ENCODE results near the gene DPAGT1.

DPAGT1 gene

GRCh38 chr11:119101759-119102423, at the start of gene DPAGT1:
DPAGT1 (minus strand) TSS chr11:119101853; CDS start chr11:119101655, 198 bp downstream.
- no peak for TF ChIP-seq CTCF (IDR thresholded peaks at IDR 0.05; ENCODE audit: low read length, missing control alignments)
- peak within 1 kb of the TSS; percentile 88 for H3K4me3 ChIP-seq (replicated peaks; ENCODE audit: low read depth, low read length)
- peak; percentile 98 for DNase-seq (ENCODE audit: low read depth)

- TF ChIP-seq CTCF (IDR thresholded peaks at IDR 0.05; ENCODE audit: low read length, missing control alignments), result no peak
- H3K4me3 ChIP-seq (replicated peaks; ENCODE audit: low read depth, low read length), result peak overlapping the region; percentile 56
- DNase-seq (ENCODE audit: low read depth), result no peak
Observed at GRCh38 chr11:119149786-119150275, 48.2 kb upstream of the DPAGT1 start.

- TF ChIP-seq CTCF (IDR thresholded peaks at IDR 0.05; ENCODE audit: low read length, missing control alignments), result no peak
- H3K4me3 ChIP-seq (replicated peaks; ENCODE audit: low read depth, low read length), result peak within 1 kb of the TSS; percentile 56
Observed at GRCh38 chr11:119149018-119149785, 47.5 kb upstream of the DPAGT1 start, which contains the start of gene ABCG4. ABCG4 (plus strand) TSS chr11:119149052; CDS start chr11:119149966, 914 bp downstream.

GRCh38 chr11:119148720-119149017, 47.0 kb upstream of the DPAGT1 start:
- H3K4me3 ChIP-seq (replicated peaks; ENCODE audit: low read depth, low read length), result peak overlapping the region; percentile 56
- no peak for TF ChIP-seq CTCF (IDR thresholded peaks at IDR 0.05; ENCODE audit: low read length, missing control alignments)
- DNase-seq (ENCODE audit: low read depth), result no peak

More at GRCh38 chr11:119149018-119149785, 47.5 kb upstream of the DPAGT1 start, which contains the start of gene ABCG4:
- DNase-seq (ENCODE audit: low read depth), result no peak

DNA sequence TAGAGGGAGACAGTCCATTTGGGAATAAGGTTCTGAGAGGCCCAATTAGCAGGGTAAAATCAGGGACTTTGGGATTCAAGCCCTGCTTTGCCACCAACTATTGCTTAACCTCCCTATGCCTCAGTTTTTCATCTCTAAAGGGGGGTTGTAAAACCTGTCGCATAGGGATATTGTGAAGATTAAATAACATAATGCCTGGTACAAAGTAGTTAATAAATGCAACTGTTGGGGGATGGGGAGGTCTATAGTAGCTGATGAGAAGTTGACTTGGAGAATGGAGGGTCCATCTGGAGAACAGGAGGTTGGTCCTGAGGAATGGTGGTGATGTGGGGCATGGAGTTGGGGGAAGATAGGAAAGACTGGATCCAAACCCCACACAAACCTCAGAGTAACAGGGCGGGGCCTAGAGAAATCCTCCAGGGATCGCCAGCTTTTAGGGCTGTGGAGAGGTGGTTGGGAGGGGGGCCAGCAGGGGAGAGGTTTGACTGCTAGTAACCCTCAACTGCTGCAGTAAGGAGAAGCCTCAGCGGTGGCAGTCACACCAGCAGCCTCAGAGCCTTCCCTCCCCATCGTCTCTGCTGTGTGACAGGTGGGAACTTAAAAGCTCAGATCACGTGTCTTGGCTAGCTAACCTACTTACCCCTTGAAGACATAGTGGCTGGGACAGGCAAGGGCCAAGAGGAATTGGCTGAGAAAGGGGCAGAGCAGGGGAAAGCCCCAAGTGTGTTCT, 46.1 kb upstream of the DPAGT1 start:
- no peak overlapping the region for H3K4me3 ChIP-seq (replicated peaks; ENCODE audit: low read depth, low read length)
- no peak for TF ChIP-seq CTCF (IDR thresholded peaks at IDR 0.05; ENCODE audit: low read length, missing control alignments)
- DNase-seq (ENCODE audit: low read depth), result no peak

DNA sequence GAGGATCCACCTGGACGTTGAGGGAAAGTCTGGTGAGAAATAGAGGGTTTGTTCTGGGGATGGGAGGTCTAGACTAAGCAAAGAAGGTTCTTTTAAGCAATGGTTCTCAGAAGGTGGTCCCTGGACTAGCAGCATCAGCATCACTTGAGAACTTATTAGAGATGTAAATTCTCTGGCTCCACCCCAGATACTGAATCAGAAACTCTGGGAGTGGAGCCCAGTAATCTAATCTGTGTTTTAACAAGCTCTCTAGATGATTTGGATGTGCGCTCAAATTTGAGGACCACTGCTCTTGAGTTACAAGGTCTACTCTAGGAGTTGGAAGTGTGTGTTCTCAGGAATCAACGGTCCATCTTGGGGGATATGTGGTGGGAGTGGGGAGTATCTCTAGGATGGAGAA, 43.9 kb upstream of the DPAGT1 start:
- no peak for DNase-seq (ENCODE audit: low read depth)
- no peak overlapping the region for H3K4me3 ChIP-seq (replicated peaks; ENCODE audit: low read depth, low read length)
- TF ChIP-seq CTCF (IDR thresholded peaks at IDR 0.05; ENCODE audit: low read length, missing control alignments), result no peak
